Measurements from ENCODE around the gene RIPK4. TPM values are rescaled to one million over a fixed set of nuclear protein-coding genes. Genes with fewer than 3 reads are reported as not detected.

The RIPK4 gene
- total RNA-seq, 2 donors from 2014 or later: 8.4 to 16.2 TPM

DNA sequence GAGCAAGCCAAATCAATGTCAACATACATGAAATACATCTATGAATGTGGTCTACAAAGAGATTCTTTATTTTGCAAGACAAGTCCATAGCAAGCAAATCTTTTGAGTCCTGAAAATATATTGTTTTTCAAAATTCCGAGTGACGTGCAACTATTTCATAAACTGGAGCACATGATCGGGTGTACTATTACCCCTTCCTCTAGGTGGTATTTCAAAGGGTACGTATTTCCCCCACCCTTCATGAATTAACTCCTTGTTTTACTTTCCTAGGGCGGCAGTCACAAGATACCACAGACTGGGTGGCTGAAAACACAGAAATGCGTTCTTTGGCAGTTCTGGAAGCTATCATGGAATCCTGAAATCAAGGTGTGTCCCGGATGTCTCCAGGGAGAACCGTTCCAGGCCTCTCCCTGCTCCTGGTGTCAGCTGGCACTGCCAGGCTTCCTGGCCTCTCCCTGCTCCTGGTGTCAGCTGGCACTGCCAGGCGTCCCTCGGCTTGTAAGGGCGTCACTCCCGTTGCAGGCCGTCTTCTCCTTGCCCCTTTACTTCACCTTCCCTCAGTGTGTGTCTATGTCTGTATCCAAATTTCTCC lies 55.3 kb downstream of the RIPK4 start:
- Mint-ChIP-seq H3K36me3 (ENCODE audit: low read depth) (peaks cover 26% of the 10 kb centered on the region), H3K9me3 (no peaks in the 10 kb centered on the region), H3K4me3 (peak overlapping the region; percentile 73), H3K4me1 (peaks cover 69% of the 10 kb centered on the region), H3K27me3 (ENCODE audit: insufficient read depth) (no peaks in the 10 kb centered on the region), H3K27ac (peak overlapping the region; percentile 82)
- TF ChIP-seq, protein P1, sequence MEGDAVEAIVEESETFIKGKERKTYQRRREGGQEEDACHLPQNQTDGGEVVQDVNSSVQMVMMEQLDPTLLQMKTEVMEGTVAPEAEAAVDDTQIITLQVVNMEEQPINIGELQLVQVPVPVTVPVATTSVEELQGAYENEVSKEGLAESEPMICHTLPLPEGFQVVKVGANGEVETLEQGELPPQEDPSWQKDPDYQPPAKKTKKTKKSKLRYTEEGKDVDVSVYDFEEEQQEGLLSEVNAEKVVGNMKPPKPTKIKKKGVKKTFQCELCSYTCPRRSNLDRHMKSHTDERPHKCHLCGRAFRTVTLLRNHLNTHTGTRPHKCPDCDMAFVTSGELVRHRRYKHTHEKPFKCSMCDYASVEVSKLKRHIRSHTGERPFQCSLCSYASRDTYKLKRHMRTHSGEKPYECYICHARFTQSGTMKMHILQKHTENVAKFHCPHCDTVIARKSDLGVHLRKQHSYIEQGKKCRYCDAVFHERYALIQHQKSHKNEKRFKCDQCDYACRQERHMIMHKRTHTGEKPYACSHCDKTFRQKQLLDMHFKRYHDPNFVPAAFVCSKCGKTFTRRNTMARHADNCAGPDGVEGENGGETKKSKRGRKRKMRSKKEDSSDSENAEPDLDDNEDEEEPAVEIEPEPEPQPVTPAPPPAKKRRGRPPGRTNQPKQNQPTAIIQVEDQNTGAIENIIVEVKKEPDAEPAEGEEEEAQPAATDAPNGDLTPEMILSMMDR (conservative IDR thresholded peaks at IDR 0.05): no peak
- H3K9ac ChIP-seq (ENCODE audit: extremely low read depth, low read length, poor library complexity, severe bottlenecking): no peak overlapping the region
- no peaks in the 10 kb centered on the region for H3K9me3 ChIP-seq (ENCODE audit: control insufficient read depth, low read length)
- H3K27ac ChIP-seq (ENCODE audit: low read depth, low read length): no peak overlapping the region
- H3K27me3 ChIP-seq (ENCODE audit: control insufficient read depth, insufficient read depth, low read length, poor library complexity, severe bottlenecking): no peaks in the 10 kb centered on the region
- peak overlapping the region; percentile 76 for H3K4me3 ChIP-seq (ENCODE audit: low read length)
- no peaks in the 10 kb centered on the region for H3K36me3 ChIP-seq (ENCODE audit: control insufficient read depth, insufficient read depth, low read length)
- whole genome bisulfite sequencing, 2 experiments (ENCODE audit: insufficient coverage in 1 of 2, insufficient read length in 1 of 2): 76 to 83% methylated on average over 11 to 13 of the region's 13 CpGs
- DNase-seq: no peak
- H3K4me1 ChIP-seq (ENCODE audit: control insufficient read depth, insufficient read depth, low read length): peaks cover 22% of the 10 kb centered on the region

GRCh38 chr21:41710823-41711160 lies 56.1 kb downstream of the RIPK4 start:
- Histone ChIP-seq H3K9ac (ENCODE audit: extremely low read depth, low read length, poor library complexity, severe bottlenecking) (no peak overlapping the region), H3K27me3 (ENCODE audit: control insufficient read depth, insufficient read depth, low read length, poor library complexity, severe bottlenecking) (no peaks in the 10 kb centered on the region), H3K9me3 (ENCODE audit: control insufficient read depth, low read length) (no peaks in the 10 kb centered on the region), H3K27ac (ENCODE audit: low read depth, low read length) (no peak overlapping the region), H3K4me3 (ENCODE audit: low read length) (no peak overlapping the region), H3K36me3 (ENCODE audit: control insufficient read depth, insufficient read depth, low read length) (no peaks in the 10 kb centered on the region), H3K4me1 (ENCODE audit: control insufficient read depth, insufficient read depth, low read length) (peaks cover 18% of the 10 kb centered on the region)
- DNase-seq: no peak
- H3K27ac Mint-ChIP-seq: no peak overlapping the region
- TF ChIP-seq, protein P1 (conservative IDR thresholded peaks at IDR 0.05): no peak
- H3K4me1 Mint-ChIP-seq: peaks cover 67% of the 10 kb centered on the region
- WGBS, 2 experiments (ENCODE audit: insufficient coverage in 1 of 2, insufficient read length in 1 of 2): 92 to 100% methylated on average over 1 to 8 of the region's 8 CpGs
- H3K27me3 Mint-ChIP-seq (ENCODE audit: insufficient read depth): no peaks in the 10 kb centered on the region
- H3K9me3 Mint-ChIP-seq: no peaks in the 10 kb centered on the region
- H3K4me3 Mint-ChIP-seq: peak overlapping the region; percentile 73
- peaks cover 26% of the 10 kb centered on the region for H3K36me3 Mint-ChIP-seq (ENCODE audit: low read depth)

DNA sequence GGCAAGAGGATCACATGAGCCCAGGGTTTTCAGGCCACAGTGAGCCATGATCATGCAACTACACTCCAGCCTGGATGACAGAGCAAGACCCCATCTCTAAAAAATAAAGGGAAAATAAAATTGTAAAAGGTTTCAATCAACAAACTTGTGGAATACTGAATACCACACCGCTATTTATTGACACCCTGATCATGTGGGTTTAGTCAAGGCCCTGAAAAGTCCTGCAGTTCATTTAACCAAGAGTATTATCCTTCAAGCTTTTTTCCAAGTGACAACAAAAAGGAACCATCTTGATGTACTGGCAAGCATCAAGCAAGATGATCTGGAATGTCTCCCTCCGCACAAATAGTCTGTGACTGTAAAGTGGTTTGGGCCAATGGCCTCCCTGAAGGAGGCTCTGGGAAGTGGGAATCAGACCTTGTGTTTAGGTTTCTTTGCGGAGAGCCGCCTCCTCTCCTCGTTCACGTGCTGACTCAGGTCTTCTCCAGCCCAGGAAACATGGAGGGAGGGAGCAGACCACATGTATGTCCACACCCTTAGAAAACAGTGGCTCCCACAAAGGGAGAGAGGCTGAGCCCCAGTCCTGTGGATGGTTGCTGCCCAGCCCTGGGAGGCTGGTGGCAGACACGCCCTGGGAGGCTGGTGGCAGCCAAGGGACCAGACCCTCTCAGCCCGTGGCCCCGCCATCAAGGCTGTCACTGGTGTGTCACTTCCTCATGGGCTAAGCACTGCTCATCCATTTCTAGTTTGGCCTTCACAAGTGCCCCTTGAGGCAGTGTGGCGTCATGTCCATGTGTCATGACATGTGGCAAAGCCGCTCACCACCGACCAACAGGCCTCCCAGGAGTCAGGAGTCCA lies 56.7 kb downstream of the RIPK4 start:
- H3K4me3 Mint-ChIP-seq: no peak overlapping the region
- peaks cover 26% of the 10 kb centered on the region for H3K36me3 Mint-ChIP-seq (ENCODE audit: low read depth)
- Histone ChIP-seq H3K27ac (ENCODE audit: low read depth, low read length) (no peak overlapping the region), H3K9ac (ENCODE audit: extremely low read depth, low read length, poor library complexity, severe bottlenecking) (no peak overlapping the region), H3K4me3 (ENCODE audit: low read length) (no peak overlapping the region), H3K27me3 (ENCODE audit: control insufficient read depth, insufficient read depth, low read length, poor library complexity, severe bottlenecking) (no peaks in the 10 kb centered on the region), H3K4me1 (ENCODE audit: control insufficient read depth, insufficient read depth, low read length) (peaks cover 14% of the 10 kb centered on the region), H3K36me3 (ENCODE audit: control insufficient read depth, insufficient read depth, low read length) (no peaks in the 10 kb centered on the region), H3K9me3 (ENCODE audit: control insufficient read depth, low read length) (no peaks in the 10 kb centered on the region)
- H3K4me1 Mint-ChIP-seq: peaks cover 62% of the 10 kb centered on the region
- TF ChIP-seq, protein P1 (conservative IDR thresholded peaks at IDR 0.05): no peak
- no peak for DNase-seq
- WGBS, 2 experiments (ENCODE audit: insufficient coverage in 1 of 2, insufficient read length in 1 of 2): 95% methylated on average over 10 to 12 of the region's 12 CpGs
- no peaks in the 10 kb centered on the region for H3K9me3 Mint-ChIP-seq
- H3K27me3 Mint-ChIP-seq (ENCODE audit: insufficient read depth): no peaks in the 10 kb centered on the region
- no peak overlapping the region for H3K27ac Mint-ChIP-seq

Measured in endodermal cell (in vitro differentiated cells).